OCI-LY1 (cell line): ENCODE data around the gene HCN4.

Experiments used
- CTCF ChIP-seq: fragments of 200-600 bp; sonication (generic), shearing (Covaris generic); IDR thresholded peaks from 2 replicates; pipeline ENCODE4 v1.5.1; 2017; ENCODE audit warnings: mild to moderate bottlenecking, antibody characterized with exemption, low read length, moderate library complexity, mixed read lengths
- EZH2 ChIP-seq: fragments of 200-600 bp; sonication (generic), shearing (Covaris generic); IDR thresholded peaks from 2 replicates; pipeline ENCODE4 v1.8.0; 2017; ENCODE audit warnings: borderline replicate concordance, mixed run types, mild to moderate bottlenecking, antibody characterized with exemption, low read length, moderate library complexity, mixed read lengths

- no peak for TF ChIP-seq CTCF
- no peak for TF ChIP-seq EZH2
Observed at GRCh38 chr15:73349191-73349590, 19.6 kb downstream of the HCN4 start.
